Measurements from ENCODE around the gene MIA3. TPM values are rescaled to one million over a fixed set of nuclear protein-coding genes. Genes with fewer than 3 reads are reported as not detected.

Gene MIA3
- total RNA-seq, 1 experiment from 2014 or later, result 50.8 TPM

DNA sequence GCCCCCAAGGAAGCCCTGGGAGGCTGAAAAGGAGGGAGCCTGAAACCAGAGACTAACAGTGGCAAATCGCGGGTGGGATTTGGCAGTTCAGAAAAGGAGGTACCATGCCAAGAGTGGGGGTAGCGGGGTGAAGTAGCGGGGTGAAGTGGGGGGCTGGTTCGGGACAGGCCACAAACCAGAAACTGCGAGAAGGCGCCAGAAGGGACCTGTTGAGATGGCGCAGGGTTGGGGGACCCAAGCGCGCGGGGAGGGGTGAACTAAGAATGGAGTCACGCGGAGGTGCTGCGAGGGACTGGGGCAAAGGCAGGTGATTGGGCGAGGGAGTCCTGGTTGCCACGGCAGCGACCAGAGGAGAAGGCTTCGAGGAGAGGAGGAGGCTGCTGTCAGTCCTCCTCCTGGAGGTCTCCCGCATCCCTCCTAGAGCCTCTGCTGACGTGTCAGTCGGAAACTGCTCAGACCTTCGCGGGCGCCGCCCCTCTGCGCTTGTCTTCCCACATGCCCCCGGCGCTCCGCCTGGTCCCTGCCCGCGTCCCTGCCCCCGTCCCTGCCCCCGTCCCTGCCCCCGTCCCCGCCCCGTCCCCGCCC, 438 bp upstream of the MIA3 start:
- H4K20me1 ChIP-seq (ENCODE audit: low read length), result peaks cover 8% of the 10 kb centered on the region; the same call in 1 of the 2 replicates
- intact Hi-C loops (cut with micrococcal nuclease), result loop anchor here (1.0 kb wide), 2 partner anchors 17 to 152 kb away; no protein-coding TSS in a partner anchor
- H3K79me2 ChIP-seq (ENCODE audit: low read length), result peaks cover 27% of the 10 kb centered on the region
- DNase-seq, result peak; percentile 90
- H3K36me3 ChIP-seq (ENCODE audit: low read depth, low read length), result peaks cover 2% of the 10 kb centered on the region; the same call in 1 of the 2 replicates
- ATAC-seq, result peak; percentile 86
- peaks cover 13% of the 10 kb centered on the region for H3K4me1 ChIP-seq (ENCODE audit: insufficient read depth, low read length)
- TF ChIP-seq EZH2phosphoT487 (IDR thresholded peaks at IDR 0.05; ENCODE audit: borderline replicate concordance, low read length), result no peak
- no peak overlapping the region for H3K27ac ChIP-seq (ENCODE audit: low read length)
- peak overlapping the region; percentile 81 for H2AFZ ChIP-seq (ENCODE audit: low read length)
- POLR2A ChIA-PET (ENCODE audit: unreplicated experiment), result no interaction called here
- no peaks in the 10 kb centered on the region for H3K9me3 ChIP-seq (ENCODE audit: low read length)
- H3K4me3 ChIP-seq (ENCODE audit: low read length), result peak overlapping the region; percentile 61
- CTCF ChIA-PET, result no interaction called here
- peak overlapping the region; percentile 80 for H3K4me2 ChIP-seq (ENCODE audit: low read length)
- BruUV-seq (replicated peaks), result no TSS peak
- no peaks in the 10 kb centered on the region for H3F3A ChIP-seq (ENCODE audit: low read length, unreplicated experiment)
- H3K9me2 ChIP-seq (replicated peaks; ENCODE audit: low read length), result no peaks in the 10 kb centered on the region
- peak overlapping the region; percentile 21 for H3K9ac ChIP-seq (ENCODE audit: low read length)
- no peaks in the 10 kb centered on the region for H3K27me3 ChIP-seq (ENCODE audit: low read length)

DNA sequence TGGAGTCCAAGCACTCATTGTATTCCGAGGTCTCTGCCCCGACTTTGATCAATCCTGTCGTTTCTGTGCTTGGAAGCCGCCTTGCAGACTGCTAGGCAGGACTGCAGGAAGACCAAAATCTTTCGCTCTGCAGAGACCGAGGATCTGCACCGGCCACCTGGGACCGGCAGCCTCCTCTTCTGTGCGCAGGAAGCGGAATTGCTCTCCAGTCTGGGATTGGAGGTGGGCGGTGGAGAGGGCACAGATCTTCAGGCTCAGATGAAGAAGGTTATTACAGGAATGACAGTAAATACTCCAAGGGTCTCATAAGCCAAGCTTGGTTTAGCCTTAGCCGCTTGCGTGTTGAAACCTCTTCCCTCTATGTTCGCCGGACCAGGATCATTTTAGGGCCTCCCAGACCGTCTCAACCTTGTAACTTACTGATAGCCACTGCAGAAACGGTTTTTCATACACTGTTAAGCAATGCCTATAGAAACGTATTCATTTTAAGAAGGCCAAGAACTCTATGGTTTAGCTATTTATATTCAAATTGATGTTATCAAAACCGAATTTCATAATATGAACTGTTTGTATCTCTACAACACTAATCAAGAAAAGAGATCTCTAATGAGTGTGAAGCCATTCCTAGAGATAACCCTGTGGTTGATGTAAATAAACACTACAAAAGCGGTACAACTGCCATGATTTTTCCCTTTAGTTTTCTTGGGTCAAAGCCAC, 1.1 kb downstream of the MIA3 start:
- DNase-seq (peak; percentile 59), ATAC-seq (peak; percentile 38)
- H3K36me3 ChIP-seq (ENCODE audit: low read depth, low read length), result peaks cover 12% of the 10 kb centered on the region; the same call in 1 of the 2 replicates
- H3K27me3 ChIP-seq (ENCODE audit: low read length), result no peaks in the 10 kb centered on the region
- H3K4me3 ChIP-seq (ENCODE audit: low read length), result peak overlapping the region; percentile 84
- H3K4me2 ChIP-seq (ENCODE audit: low read length), result peak overlapping the region; percentile 87
- H3K27ac ChIP-seq (ENCODE audit: low read length), result no peak overlapping the region
- intact Hi-C loops (cut with micrococcal nuclease), result loop anchor here (1.0 to 2.0 kb wide), 3 partner anchors 16 to 37 kb away; no protein-coding TSS in a partner anchor
- TSS peak; percentile 42 for BruUV-seq (replicated peaks)
- no peaks in the 10 kb centered on the region for H3K9me2 ChIP-seq (replicated peaks; ENCODE audit: low read length)
- H3K4me1 ChIP-seq (ENCODE audit: insufficient read depth, low read length), result peaks cover 13% of the 10 kb centered on the region
- ChIA-PET POLR2A (ENCODE audit: unreplicated experiment) (no interaction called here), CTCF (no interaction called here)
- no peak for TF ChIP-seq EZH2 (IDR thresholded peaks at IDR 0.05; ENCODE audit: low read length, unreplicated experiment)
- TF ChIP-seq, protein P1, sequence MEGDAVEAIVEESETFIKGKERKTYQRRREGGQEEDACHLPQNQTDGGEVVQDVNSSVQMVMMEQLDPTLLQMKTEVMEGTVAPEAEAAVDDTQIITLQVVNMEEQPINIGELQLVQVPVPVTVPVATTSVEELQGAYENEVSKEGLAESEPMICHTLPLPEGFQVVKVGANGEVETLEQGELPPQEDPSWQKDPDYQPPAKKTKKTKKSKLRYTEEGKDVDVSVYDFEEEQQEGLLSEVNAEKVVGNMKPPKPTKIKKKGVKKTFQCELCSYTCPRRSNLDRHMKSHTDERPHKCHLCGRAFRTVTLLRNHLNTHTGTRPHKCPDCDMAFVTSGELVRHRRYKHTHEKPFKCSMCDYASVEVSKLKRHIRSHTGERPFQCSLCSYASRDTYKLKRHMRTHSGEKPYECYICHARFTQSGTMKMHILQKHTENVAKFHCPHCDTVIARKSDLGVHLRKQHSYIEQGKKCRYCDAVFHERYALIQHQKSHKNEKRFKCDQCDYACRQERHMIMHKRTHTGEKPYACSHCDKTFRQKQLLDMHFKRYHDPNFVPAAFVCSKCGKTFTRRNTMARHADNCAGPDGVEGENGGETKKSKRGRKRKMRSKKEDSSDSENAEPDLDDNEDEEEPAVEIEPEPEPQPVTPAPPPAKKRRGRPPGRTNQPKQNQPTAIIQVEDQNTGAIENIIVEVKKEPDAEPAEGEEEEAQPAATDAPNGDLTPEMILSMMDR (conservative IDR thresholded peaks at IDR 0.05; ENCODE audit: low read depth, low read length), result no peak
- TF ChIP-seq EZH2phosphoT487 (IDR thresholded peaks at IDR 0.05; ENCODE audit: borderline replicate concordance, low read length), result no peak
- H3K79me2 ChIP-seq (ENCODE audit: low read length), result peaks cover 27% of the 10 kb centered on the region
- H3F3A ChIP-seq (ENCODE audit: low read length, unreplicated experiment), result no peaks in the 10 kb centered on the region
- no peaks in the 10 kb centered on the region for H3K9me3 ChIP-seq (ENCODE audit: low read length)
- peaks cover 8% of the 10 kb centered on the region; the same call in 1 of the 2 replicates for H4K20me1 ChIP-seq (ENCODE audit: low read length)
- H3K9ac ChIP-seq (ENCODE audit: low read length), result peak overlapping the region; percentile 72
- peak overlapping the region; percentile 68 for H2AFZ ChIP-seq (ENCODE audit: low read length)

DNA sequence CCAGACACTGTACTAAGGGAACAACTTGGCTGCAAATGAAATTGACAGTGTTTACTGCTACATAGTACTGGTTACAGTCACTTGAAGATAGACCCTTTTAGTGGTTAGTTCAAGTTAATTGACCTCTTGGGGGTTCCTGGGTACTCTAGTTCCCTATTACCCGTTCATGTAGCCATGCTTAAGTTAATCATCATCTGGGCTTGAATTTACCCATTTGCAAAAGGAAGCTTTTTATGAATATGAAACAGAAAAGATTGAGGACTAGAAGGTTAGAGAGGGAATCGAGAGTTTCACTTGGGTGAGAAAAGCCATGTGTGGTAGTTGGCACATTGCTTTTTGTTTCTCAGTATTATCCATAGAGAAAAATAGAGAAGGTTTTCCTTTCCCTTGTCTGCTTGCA, 2.7 kb downstream of the MIA3 start:
- CTCF ChIA-PET, result interaction anchor here (0.8 kb wide), 1 partner anchor 14 kb away, joined by 7 read pairs; no protein-coding TSS in a partner anchor
- H3K79me2 ChIP-seq (ENCODE audit: low read length), result peaks cover 27% of the 10 kb centered on the region

More for the DNA sequence above, 2.7 kb downstream of the MIA3 start:
- intact Hi-C loops (cut with micrococcal nuclease), result no loop called here
- H3K36me3 ChIP-seq (ENCODE audit: low read depth, low read length), result peaks cover 17% of the 10 kb centered on the region; the same call in 1 of the 2 replicates
- H3K9me2 ChIP-seq (replicated peaks; ENCODE audit: low read length), result no peaks in the 10 kb centered on the region
- POLR2A ChIA-PET (ENCODE audit: unreplicated experiment), result no interaction called here
- BruUV-seq (replicated peaks), result no TSS peak
- H3K4me2 ChIP-seq (ENCODE audit: low read length), result no peak overlapping the region
- H3K27me3 ChIP-seq (ENCODE audit: low read length), result no peaks in the 10 kb centered on the region
- no peaks in the 10 kb centered on the region for H3K9me3 ChIP-seq (ENCODE audit: low read length)
- peaks cover 8% of the 10 kb centered on the region; the same call in 1 of the 2 replicates for H4K20me1 ChIP-seq (ENCODE audit: low read length)
- no peak for DNase-seq
- H2AFZ ChIP-seq (ENCODE audit: low read length), result no peak overlapping the region
- H3K4me1 ChIP-seq (ENCODE audit: insufficient read depth, low read length), result peaks cover 13% of the 10 kb centered on the region
- TF ChIP-seq EZH2 (IDR thresholded peaks at IDR 0.05; ENCODE audit: low read length, unreplicated experiment) (no peak), EZH2phosphoT487 (IDR thresholded peaks at IDR 0.05; ENCODE audit: borderline replicate concordance, low read length) (no peak)
- TF ChIP-seq, protein P1 (conservative IDR thresholded peaks at IDR 0.05; ENCODE audit: low read depth, low read length), result no peak
- no peaks in the 10 kb centered on the region for H3F3A ChIP-seq (ENCODE audit: low read length, unreplicated experiment)
- no peak overlapping the region for H3K27ac ChIP-seq (ENCODE audit: low read length)
- H3K4me3 ChIP-seq (ENCODE audit: low read length), result no peak overlapping the region
- H3K9ac ChIP-seq (ENCODE audit: low read length), result no peak overlapping the region
- ATAC-seq, result no peak
